Jurkat, Clone E6-1 (cell line): ENCODE measurements around the gene RTL9.
A peak's percentile ranks its signal among the peaks of the same experiment; 100 is the strongest.
"Not testable (repeated sequence)": the region's sequence is repeated elsewhere in the genome, so short reads cannot be mapped to it uniquely, and the experiment has no call there.

ENCODE experiments used
- DNase-seq: peaks from one replicate; pipeline ENCODE4 v3.0.0-alpha.2; 2011; ENCODE audit warnings: low read depth, low spot score
- H3K4me3 ChIP-seq: 2 replicates; pipeline ENCODE4 v1.5.1; 2011; ENCODE audit warnings: mild to moderate bottlenecking, low read length, control low read depth, moderate library complexity

Gene RTL9

GRCh38 chrX:110402091-110402849 is 43.6 kb downstream of the RTL9 start:
- no peak overlapping the region for H3K4me3 ChIP-seq
- no peak for DNase-seq

DNA sequence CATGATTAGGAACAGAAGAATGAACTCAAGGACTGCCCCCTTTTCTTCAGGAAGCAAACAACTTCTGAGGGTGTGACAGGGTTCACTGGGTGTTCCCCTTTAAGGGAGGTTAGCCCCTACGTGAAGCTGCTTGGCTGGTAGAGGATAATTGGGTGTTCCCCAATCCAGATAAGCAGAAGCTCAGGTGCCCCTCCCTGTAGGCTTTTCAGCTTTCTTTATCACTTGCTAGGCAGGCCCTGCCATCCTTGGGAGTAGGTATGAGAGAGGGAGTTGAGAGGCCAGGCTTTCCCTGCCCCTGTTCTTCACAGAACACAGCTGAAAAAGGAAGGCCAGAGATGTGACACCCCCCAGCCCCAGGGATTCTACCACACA is 44.2 kb downstream of the RTL9 start:
- DNase-seq = no peak
- H3K4me3 ChIP-seq = no peak overlapping the region

DNA sequence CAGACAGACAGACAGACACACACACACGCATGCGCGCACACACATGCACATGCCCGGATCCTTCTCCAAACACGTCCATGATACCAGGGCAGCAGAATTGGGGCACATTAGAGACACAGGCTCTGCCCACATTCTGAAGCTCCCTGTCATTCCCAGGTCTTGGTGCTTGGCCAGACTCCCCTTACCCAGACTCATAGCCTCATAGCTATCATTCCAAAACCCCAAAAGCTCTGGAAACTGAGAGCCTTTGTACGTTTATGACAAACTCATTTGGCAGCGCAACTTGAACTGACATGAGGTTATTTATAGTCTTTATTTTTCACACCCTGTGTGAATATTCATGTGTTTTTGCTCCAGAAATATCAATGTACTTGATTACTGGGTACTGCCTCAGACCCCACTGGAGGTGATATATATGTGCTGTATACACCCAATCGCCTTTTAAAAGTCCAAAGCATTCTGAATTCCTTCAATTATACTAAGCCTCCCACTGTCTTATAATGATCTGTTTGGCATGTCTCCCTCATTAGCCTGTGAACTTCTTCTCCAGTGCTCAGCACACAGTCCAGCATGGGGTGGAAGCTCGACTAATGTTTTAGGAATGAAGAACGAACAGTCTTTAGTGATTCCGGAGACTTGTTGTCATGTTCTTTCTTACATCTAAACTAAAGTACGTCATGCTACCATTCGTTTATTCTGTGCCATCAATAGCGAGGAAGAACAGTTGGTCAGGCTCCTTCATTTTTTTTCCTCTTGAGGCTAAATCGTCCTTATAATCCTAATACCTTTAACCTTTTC is 45.0 kb downstream of the RTL9 start:
- DNase-seq = no peak
- no peak overlapping the region for H3K4me3 ChIP-seq

DNA sequence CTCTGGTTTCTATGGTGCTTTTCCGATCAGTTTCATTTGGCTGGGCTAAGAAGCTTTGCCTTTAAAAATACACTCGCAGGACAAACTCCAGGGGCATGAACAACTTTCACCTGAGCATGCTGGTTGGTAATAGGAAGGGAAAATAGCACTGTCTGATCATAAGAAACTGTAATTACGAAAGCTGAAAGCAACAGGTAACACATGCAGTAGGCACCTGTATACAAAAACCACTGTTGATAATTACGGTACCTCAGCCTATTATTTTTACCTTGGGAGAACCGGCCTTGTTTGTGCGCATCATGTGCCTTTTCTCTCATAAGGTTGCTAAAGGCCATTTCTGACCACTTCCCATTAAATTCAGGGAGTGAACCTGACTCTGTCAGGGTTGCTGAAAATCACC is 45.7 kb downstream of the RTL9 start:
- no peak overlapping the region for H3K4me3 ChIP-seq
- no peak for DNase-seq

DNA sequence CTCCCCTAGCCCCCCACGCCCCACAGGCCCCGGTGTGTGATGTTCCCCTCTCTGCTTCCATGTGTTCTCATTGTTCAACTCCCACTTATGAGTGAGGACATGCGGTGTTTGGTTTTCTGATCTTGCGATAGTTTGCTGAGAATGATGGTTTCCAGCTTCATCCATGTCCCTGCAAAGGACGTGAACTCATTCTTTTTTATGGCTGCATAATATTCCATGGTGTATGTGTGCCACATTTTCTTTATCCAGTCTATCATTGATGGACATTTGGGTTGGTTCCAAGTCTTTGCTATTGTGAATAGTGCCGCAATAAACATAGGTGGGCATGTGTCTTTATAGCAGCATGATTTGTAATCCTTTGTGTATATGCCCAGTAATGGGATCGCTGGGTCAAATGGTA is 47.6 kb downstream of the RTL9 start:
- not testable (repeated sequence) for H3K4me3 ChIP-seq, DNase-seq

GRCh38 chrX:110406822-110407221 is 48.2 kb downstream of the RTL9 start:
- DNase-seq = no peak
- H3K4me3 ChIP-seq = no peak overlapping the region

GRCh38 chrX:110407910-110408545 is 49.4 kb downstream of the RTL9 start:
- DNase-seq = peak; percentile 21
- no peak overlapping the region for H3K4me3 ChIP-seq
